ENCODE measurements around the gene ANO5.
"Not testable (repeated sequence)": the region's sequence is repeated elsewhere in the genome, so short reads cannot be mapped to it uniquely, and the experiment has no call there.

Gene ANO5

GRCh38 chr11:22199243-22199642 lies 6.4 kb downstream of the ANO5 start:
- DNase-seq (ENCODE audit: low spot score), result no peak

GRCh38 chr11:22203281-22203680 lies 10.4 kb downstream of the ANO5 start:
- DNase-seq (ENCODE audit: low spot score), result no peak

GRCh38 chr11:22207162-22207561 lies 14.3 kb downstream of the ANO5 start:
- DNase-seq (ENCODE audit: low spot score), result no peak

DNA sequence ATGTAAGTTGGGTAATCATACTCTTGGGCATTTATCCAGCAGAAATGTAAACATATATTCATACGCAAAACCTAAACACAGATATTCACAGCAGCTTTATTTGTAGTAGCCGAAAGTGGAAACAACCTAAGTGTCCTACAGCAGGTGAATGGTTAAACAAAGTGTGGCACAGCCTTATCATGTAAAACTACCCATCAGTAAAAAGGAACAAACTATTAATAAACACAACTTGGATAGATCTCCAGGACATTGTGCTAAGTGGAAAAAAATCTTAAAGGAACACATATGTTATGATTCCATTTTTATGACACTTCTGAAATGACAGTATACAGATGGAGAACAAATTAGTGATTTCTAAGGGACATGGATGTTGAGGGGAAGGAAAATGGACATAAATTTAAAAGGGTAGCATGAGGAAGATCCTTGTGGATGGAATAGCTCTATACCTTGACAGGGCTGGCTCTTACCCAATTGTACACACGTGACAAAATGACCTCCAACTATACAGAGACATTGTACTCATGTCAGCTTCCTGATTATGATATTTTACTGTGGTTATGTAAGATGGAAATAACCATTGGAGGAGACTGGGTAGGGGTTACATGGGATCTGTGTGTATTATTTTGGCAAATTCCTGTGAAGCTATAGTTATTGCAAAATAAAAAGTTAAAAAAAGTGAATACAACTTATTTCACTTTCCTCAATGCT lies 15.4 kb downstream of the ANO5 start:
- DNase-seq (ENCODE audit: low spot score), result no peak

GRCh38 chr11:22216940-22217339 lies 24.1 kb downstream of the ANO5 start:
- no peak for DNase-seq (ENCODE audit: low spot score)

DNA sequence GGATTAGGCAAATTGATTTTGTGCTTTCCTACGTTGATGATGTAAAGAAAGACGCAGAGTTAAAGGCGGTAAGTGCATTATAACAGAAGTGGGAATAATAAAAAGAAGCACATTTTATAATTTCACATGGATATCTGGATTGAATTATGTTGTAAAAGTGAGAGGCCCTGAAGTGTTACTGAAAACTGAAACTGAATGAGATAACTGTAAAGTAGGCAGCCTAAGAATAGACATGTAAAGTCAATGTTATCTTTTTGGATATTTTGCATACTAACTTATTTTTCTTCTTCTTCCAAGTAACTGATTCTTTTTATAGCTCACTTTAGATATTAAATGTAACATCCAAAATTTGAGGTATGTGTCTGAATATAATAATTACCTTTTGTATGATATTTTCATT lies 28.3 kb downstream of the ANO5 start:
- no peak for DNase-seq (ENCODE audit: low spot score)

- DNase-seq (ENCODE audit: low spot score), result no peak
Observed at GRCh38 chr11:22225190-22225589, 32.3 kb downstream of the ANO5 start.

GRCh38 chr11:22234743-22235142 lies 41.9 kb downstream of the ANO5 start:
- DNase-seq (ENCODE audit: low spot score), result no peak

- DNase-seq (ENCODE audit: low spot score), result no peak
Observed at GRCh38 chr11:22244986-22245592, 52.2 kb downstream of the ANO5 start.

DNA sequence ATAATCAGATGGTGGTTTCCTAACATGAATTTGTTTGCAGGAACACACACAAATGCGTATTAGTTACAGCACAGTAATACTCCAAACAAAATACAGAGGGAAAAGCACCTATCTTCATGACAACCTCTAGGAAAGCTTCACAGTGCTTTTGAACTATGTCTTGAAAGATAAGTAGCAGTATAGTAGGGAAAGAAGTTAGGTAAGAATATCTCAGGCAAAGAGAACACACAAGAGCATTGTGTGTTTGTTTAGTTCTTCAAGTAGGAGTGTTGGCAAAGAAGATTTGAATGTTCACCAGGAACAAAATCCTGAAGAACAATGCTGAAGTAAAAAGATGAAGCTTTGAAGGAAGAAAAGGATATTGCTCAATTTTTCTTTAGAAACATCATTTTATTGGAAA lies 54.1 kb downstream of the ANO5 start:
- no peak for DNase-seq (ENCODE audit: low spot score)

DNA sequence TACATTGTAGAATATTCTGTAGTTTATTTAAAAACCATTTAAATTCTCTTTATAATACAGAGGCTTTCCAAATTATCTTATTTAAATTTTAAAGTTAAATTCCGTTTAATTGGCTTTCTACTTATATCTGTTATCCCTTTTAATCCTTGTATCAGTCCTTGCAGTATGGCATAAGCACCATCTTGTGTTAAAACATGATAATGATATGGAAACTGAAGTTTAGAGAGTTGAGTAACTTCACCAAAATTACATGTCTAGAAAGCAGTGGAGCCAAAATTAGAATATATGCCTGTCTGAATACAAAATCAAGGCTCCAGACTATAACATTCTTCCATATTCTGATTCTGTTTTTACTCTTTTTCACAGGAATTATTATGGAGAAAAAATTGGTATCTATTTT lies 57.0 kb downstream of the ANO5 start:
- no peak for DNase-seq (ENCODE audit: low spot score)

DNA sequence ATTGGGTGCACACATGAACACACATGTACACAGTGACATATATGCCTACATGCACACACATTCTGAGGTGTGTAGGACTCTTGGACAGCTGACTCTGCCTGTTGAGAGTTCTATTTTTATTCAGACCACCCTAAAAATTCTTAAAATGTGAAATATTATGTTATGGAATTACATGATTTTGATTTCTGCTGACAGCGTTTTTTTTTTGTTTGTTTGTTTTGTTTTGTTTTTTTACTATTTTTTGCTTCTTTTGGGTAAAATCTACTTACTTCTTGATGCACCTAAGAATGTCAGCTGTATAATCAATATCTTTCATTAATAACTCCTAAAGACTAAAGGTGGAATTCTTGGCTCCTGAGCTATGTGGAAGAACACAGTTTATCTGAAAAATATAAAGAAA lies 64.0 kb downstream of the ANO5 start:
- DNase-seq (ENCODE audit: low spot score), result no peak

- no peak for DNase-seq (ENCODE audit: low spot score)
Observed at GRCh38 chr11:22263613-22264012, 70.7 kb downstream of the ANO5 start.

GRCh38 chr11:22268983-22269624 lies 76.2 kb downstream of the ANO5 start:
- DNase-seq (ENCODE audit: low spot score), result not testable (repeated sequence)

DNA sequence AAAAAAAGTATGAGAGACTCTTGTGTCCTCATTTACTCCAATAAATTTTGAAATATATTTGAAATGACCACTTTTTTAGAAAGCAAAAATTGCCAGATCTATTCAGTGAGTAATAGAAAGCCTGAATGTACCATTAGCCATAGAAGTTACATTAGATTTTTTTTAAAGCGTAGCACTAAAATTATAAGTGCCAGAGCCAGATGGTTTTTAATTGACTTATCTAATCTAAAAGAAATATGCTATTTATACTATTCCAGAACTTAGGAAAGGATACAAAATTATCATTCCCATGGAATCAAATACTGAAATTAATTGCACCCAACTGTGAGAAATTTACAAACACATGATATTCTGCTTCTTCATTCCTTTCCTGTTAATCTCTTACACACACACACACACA lies 80.9 kb downstream of the ANO5 start:
- no peak for DNase-seq (ENCODE audit: low spot score)

DNA sequence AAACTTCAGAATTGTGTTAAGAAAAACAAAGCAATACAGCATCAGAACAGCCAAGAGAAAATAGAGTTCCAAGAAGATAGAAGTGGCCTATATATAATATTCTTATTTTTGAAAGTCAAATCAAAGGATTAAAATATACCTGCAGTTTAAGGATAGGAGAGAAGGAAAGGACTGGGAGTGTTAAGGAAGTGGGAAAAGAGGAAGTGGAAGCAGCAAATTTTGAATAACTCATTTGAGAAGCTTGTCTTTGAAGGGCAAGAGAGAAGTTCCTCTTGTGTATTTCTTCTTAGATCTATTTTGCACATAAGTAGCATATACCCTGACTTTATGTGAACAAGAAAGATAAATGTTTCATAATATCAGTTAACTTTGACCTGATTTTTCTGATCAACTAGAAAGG lies 82.7 kb downstream of the ANO5 start:
- no peak for DNase-seq (ENCODE audit: low spot score)

DNA sequence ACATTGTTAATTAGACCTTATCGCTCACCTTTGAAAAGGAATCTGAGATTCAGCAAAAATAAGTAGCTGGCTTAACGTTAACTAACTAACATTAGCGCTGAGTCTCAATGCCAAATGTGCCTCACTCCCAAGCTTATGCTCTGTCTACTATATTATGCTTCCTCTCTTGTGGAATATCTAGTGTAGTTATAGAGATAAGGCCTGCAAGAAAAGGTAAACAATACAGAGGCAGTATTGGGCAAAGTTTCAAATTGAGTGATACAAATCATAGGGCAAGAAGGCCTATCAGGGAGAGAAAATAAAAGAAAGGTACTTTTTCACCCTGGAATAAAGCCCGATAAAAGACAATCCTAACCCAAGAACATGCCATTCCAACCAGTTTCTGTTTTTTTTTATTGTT lies 83.7 kb downstream of the ANO5 start:
- DNase-seq (ENCODE audit: low spot score), result no peak

DNA sequence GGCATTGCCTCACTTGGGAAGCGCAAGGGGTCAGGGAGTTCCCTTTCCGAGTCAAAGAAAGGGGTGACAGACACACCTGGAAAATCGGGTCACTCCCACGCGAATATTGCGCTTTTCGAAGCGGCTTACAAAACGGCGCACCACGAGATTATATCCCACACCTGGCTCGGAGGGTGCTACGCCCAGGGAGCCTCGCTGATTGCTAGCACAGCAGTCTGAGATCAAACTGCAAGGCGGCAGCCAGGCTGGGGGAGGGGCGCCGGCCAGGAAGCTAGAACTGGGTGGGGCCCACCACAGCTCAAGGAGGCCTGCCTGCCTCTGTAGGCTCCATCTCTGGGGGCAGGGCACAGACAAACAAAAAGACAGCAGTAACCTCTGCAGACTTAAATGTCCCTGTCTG lies 92.1 kb downstream of the ANO5 start:
- not testable (repeated sequence) for DNase-seq (ENCODE audit: low spot score)

GRCh38 chr11:22302368-22302767 lies 109.5 kb downstream of the ANO5 start:
- DNase-seq (ENCODE audit: low spot score), result no peak

DNA sequence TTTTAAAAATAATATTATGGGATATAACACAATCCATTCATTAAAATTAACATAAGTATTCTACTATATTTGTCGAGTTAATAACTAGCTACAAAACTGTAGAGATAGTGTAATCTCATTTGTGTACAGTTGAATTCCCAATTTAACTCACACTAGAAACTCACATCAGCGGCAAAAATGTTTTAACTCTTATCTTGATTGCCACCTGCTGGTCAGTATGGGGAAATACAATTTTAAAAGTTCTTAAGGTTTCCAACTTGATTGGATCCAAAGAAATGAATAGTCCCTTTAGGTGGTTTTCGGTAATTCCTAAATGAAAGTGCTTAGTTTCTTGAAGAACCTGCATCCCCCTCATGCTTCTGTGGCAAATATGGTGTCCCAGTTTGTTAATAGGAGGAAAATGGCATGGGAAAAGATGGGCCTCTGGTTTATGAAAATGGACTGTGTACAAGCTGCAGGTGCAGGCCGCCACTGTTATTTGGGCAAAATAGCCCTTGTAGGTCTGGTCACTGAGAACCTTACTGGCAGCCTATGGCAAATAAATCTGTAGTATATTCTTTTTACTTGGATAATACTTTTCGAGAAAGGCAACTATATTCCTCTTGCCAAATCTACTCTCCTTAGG lies 111.6 kb downstream of the ANO5 start:
- no peak for DNase-seq (ENCODE audit: low spot score)

DNA sequence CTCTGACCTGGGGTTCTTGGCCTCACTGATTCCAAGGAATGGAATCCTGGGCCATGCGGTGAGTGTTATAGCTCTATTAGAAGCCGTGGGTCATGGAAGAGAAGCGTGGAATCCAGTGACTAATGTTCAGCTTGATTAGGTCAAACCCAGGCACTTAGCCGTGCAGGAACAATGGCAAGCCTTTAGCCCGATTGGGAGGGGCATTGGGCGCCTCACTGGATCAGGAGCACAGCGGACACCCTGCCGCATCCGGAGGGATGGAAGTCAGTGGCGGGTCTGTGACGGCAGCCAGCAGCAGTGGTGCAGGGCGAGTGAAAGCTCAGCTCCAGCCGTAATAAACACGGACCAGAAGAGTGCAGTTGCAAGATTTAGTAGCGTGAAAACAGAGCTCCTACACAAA lies 124.8 kb downstream of the ANO5 start:
- DNase-seq (ENCODE audit: low spot score), result no peak

DNA sequence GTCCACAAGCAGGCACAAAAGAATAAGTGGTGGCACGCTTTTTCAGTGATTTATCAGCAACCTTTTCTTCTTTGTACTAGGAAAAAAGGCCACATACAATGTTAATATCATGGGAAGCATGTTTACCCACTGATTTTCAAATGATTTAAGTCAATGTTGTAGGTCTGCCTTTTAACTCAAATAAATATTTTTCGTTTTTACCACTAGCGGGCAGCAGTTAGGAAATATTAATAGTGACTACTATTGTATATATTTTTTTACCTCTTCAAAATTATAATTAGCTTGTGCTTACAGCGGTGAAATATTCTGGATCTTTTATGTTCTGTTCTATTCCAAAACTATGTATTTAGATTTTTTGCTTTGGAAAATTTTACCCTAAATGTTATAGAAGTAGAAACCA lies 138.9 kb downstream of the ANO5 start:
- DNase-seq (ENCODE audit: low spot score), result no peak

All from left forelimb (tissue), 1 donor.